Measurements from ENCODE around the gene MPRIP.

DNA sequence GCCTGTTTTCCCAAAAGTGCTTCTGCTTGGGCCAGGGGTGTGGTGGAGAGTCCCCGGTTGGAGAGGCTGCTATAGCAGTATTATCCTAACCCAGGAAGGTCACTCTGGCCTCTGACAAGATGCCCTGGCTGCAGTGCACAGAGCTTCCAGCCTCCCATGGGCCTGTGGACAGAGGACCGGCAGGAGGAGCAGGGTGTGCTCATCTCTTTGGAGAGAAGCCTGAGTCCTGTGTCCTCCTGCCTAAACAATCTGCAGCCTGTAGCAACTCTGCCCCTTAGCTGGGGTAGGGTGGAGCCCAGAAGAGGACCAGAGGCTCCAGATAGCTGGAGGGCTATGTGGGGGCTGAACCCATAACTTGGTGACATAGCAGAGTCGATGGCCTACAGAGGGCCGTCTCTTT, 78.0 kb downstream of the MPRIP start:
- TF ChIP-seq, protein P1, sequence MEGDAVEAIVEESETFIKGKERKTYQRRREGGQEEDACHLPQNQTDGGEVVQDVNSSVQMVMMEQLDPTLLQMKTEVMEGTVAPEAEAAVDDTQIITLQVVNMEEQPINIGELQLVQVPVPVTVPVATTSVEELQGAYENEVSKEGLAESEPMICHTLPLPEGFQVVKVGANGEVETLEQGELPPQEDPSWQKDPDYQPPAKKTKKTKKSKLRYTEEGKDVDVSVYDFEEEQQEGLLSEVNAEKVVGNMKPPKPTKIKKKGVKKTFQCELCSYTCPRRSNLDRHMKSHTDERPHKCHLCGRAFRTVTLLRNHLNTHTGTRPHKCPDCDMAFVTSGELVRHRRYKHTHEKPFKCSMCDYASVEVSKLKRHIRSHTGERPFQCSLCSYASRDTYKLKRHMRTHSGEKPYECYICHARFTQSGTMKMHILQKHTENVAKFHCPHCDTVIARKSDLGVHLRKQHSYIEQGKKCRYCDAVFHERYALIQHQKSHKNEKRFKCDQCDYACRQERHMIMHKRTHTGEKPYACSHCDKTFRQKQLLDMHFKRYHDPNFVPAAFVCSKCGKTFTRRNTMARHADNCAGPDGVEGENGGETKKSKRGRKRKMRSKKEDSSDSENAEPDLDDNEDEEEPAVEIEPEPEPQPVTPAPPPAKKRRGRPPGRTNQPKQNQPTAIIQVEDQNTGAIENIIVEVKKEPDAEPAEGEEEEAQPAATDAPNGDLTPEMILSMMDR (IDR thresholded peaks at IDR 0.05): no peak
- no peak for TF ChIP-seq EZH2 (IDR thresholded peaks at IDR 0.05; ENCODE audit: borderline replicate concordance, insufficient read depth, low read depth, low read length, poor library complexity, severe bottlenecking)
